H9 (cell line): ENCODE results near the gene KLHL22. TPM values are rescaled to one million over a fixed set of nuclear protein-coding genes. Genes with fewer than 3 reads are reported as not detected.

ENCODE experiments used
- DNase-seq: peaks from one replicate; pipeline ENCODE4 v3.0.0-alpha.2; 2017
- H2AFZ ChIP-seq: one replicate; pipeline ENCODE4 v1.6.1; 2013; ENCODE audit warnings: mild to moderate bottlenecking, low read length, control low read depth, moderate library complexity
- H2AK5ac ChIP-seq: 2 replicates; pipeline ENCODE4 v1.6.1; 2013; ENCODE audit warnings: low read length, control low read depth, mixed read lengths; ENCODE audit not compliant: insufficient read length
- H2BK120ac ChIP-seq: one replicate; pipeline ENCODE4 v1.6.1; 2013; ENCODE audit warnings: low read depth, mild to moderate bottlenecking, low read length, control low read depth, inconsistent platforms; ENCODE audit not compliant: poor library complexity, severe bottlenecking
- H2BK12ac ChIP-seq: 2 replicates; pipeline ENCODE4 v1.6.1; 2013; ENCODE audit warnings: low read length, control low read depth, mixed read lengths, low read depth; ENCODE audit not compliant: insufficient read length
- H2BK15ac ChIP-seq: 2 replicates; pipeline ENCODE4 v1.6.1; 2013; ENCODE audit warnings: low read depth, low read length, control low read depth
- H2BK20ac ChIP-seq: one replicate; pipeline ENCODE4 v1.6.1; 2013; ENCODE audit warnings: low read depth, mild to moderate bottlenecking, low read length, control low read depth, inconsistent platforms; ENCODE audit not compliant: poor library complexity, severe bottlenecking
- H2BK5ac ChIP-seq: 2 replicates; pipeline ENCODE4 v1.6.1; 2013; ENCODE audit warnings: low read length, control low read depth, mixed read lengths; ENCODE audit not compliant: insufficient read length
- H3K14ac ChIP-seq: 2 replicates; pipeline ENCODE4 v1.6.1; 2013; ENCODE audit warnings: low read length, control low read depth; ENCODE audit not compliant: insufficient read depth
- H3K18ac ChIP-seq: 2 replicates; pipeline ENCODE4 v1.6.1; 2013; ENCODE audit warnings: low read depth, mild to moderate bottlenecking, mixed read lengths, low read length, control low read depth; ENCODE audit not compliant: insufficient read length
- H3K23ac ChIP-seq: 2 replicates; pipeline ENCODE4 v1.6.1; 2013; ENCODE audit warnings: low read length, control low read depth, mixed read lengths, low read depth; ENCODE audit not compliant: insufficient read length
- H3K23me2 ChIP-seq: 2 replicates; pipeline ENCODE4 v1.6.1; 2013; ENCODE audit warnings: low read depth, mild to moderate bottlenecking, mixed read lengths, low read length, control low read depth; ENCODE audit not compliant: insufficient read length, poor library complexity, severe bottlenecking
- H3K27ac ChIP-seq: 2 replicates; pipeline ENCODE4 v1.5.1; 2013; ENCODE audit warnings: low read length, control low read depth, mixed read lengths, low read depth; ENCODE audit not compliant: insufficient read length
- H3K27me3 ChIP-seq: 2 replicates; pipeline ENCODE4 v1.6.1; 2013; ENCODE audit warnings: low read length, control low read depth, inconsistent platforms; ENCODE audit not compliant: insufficient read depth
- H3K4ac ChIP-seq: 2 replicates; pipeline ENCODE4 v1.6.1; 2013; ENCODE audit warnings: low read depth, mild to moderate bottlenecking, control low read depth, inconsistent platforms, low read length, moderate library complexity
- H3K4me1 ChIP-seq: 2 replicates; pipeline ENCODE4 v1.6.1; 2013; ENCODE audit warnings: low read length, control low read depth, inconsistent platforms; ENCODE audit not compliant: insufficient read depth
- H3K4me2 ChIP-seq: 2 replicates; pipeline ENCODE4 v1.6.1; 2013; ENCODE audit warnings: low read length, control low read depth, mixed read lengths; ENCODE audit not compliant: insufficient read length, insufficient read depth
- H3K56ac ChIP-seq: 2 replicates; pipeline ENCODE4 v1.6.1; 2013; ENCODE audit warnings: low read depth, mild to moderate bottlenecking, mixed read lengths, low read length, control low read depth; ENCODE audit not compliant: insufficient read length
- H3K79me1 ChIP-seq: 2 replicates; pipeline ENCODE4 v1.6.1; 2013; ENCODE audit warnings: low read depth, mild to moderate bottlenecking, moderate library complexity, low read length, control low read depth, inconsistent platforms; ENCODE audit not compliant: insufficient read depth, poor library complexity, severe bottlenecking
- H3K79me2 ChIP-seq: 2 replicates; pipeline ENCODE4 v1.6.1; 2013; ENCODE audit warnings: low read length, control low read depth, inconsistent platforms; ENCODE audit not compliant: insufficient read depth
- H3K9ac ChIP-seq: 2 replicates; pipeline ENCODE4 v1.6.1; 2013; ENCODE audit warnings: low read length, control low read depth, mixed read lengths; ENCODE audit not compliant: insufficient read length; ENCODE audit errors: extremely low read depth
- H3K9me3 ChIP-seq: one replicate; pipeline ENCODE4 v1.6.1; 2013; ENCODE audit warnings: low read depth, low read length, inconsistent platforms; ENCODE audit not compliant: control insufficient read depth
- H3T11ph ChIP-seq: one replicate; pipeline ENCODE4 v1.6.1; 2013; ENCODE audit warnings: mild to moderate bottlenecking, low read length, control low read depth, inconsistent platforms
- H4K20me1 ChIP-seq: one replicate; pipeline ENCODE4 v1.6.1; 2013; ENCODE audit not compliant: control insufficient read depth, insufficient read length, insufficient read depth
- H4K5ac ChIP-seq: 2 replicates; pipeline ENCODE4 v1.6.1; 2013; ENCODE audit warnings: low read depth, mild to moderate bottlenecking, mixed read lengths, low read length, control low read depth; ENCODE audit not compliant: insufficient read length
- H4K8ac ChIP-seq: replicated peaks from 2 replicates; pipeline ENCODE4 v1.6.1; 2013; ENCODE audit warnings: low read length, control low read depth, mixed read lengths, low read depth; ENCODE audit not compliant: insufficient read length
- H4K91ac ChIP-seq: 2 replicates; pipeline ENCODE4 v1.6.1; 2013; ENCODE audit warnings: low read depth, mild to moderate bottlenecking, moderate library complexity, mixed read lengths, low read length, control low read depth; ENCODE audit not compliant: insufficient read length
- H3K27ac Mint-ChIP-seq, 3 experiments: 2 replicates in 2 of 3; 3 replicates in 1 of 3; pipeline ENCODE4 v1.8.0; 2020 to 2021; ENCODE audit warnings: mixed read lengths in 3 of 3, mild to moderate bottlenecking in 1 of 3, moderate library complexity in 1 of 3
- H3K27me3 Mint-ChIP-seq: 2 replicates; pipeline ENCODE4 v1.8.0; 2021; ENCODE audit warnings: low read depth, mild to moderate bottlenecking, moderate library complexity, mixed read lengths
- H3K36me3 Mint-ChIP-seq, 3 experiments: 2 replicates in 2 of 3; 3 replicates in 1 of 3; pipeline ENCODE4 v1.8.0; 2020 to 2021; ENCODE audit warnings: low read depth in 3 of 3, mixed read lengths in 3 of 3; ENCODE audit not compliant: insufficient read depth in 1 of 3
- H3K4me1 Mint-ChIP-seq, 2 experiments: 2 replicates each; pipeline ENCODE4 v1.8.0; 2020; ENCODE audit warnings: mixed read lengths in 2 of 2
- H3K4me3 Mint-ChIP-seq, 2 experiments: 2 replicates in 1 of 2; 3 replicates in 1 of 2; pipeline ENCODE4 v1.8.0; 2020 to 2021; ENCODE audit warnings: mild to moderate bottlenecking in 2 of 2, mixed read lengths in 2 of 2, moderate library complexity in 1 of 2
- H3K9me3 Mint-ChIP-seq, 2 experiments: 2 replicates in 1 of 2; 3 replicates in 1 of 2; pipeline ENCODE4 v1.8.0; 2020; ENCODE audit warnings: mild to moderate bottlenecking in 2 of 2, mixed read lengths in 2 of 2, moderate library complexity in 1 of 2
- WGBS: extraction: QIAGEN DNeasy Blood & Tissue Kit; methylation state at CpG from one replicate; pipeline ENCODE4 v1.1.7; 2013; ENCODE audit warnings: missing lambda C conversion rate, low lambda C conversion rate, mixed read lengths; ENCODE audit not compliant: insufficient read length; ENCODE audit errors: extremely low coverage; 5-methylcytosine and 5-hydroxymethylcytosine counted together
- total RNA-seq: library from RNA; stranded (reverse); gene quantifications from 2 replicates; pipeline ENCODE4 v1.2.1, GENCODE V29; 2021
- TF ChIP-seq, protein P1 (sequence below): fragments of 200-600 bp; sonication (generic); conservative IDR thresholded peaks from 3 replicates; pipeline ENCODE4 v1.8.0; 2021; ENCODE audit warnings: antibody characterized with exemption, mild to moderate bottlenecking

The KLHL22 gene
- total RNA-seq, 1 experiment from 2014 or later = 11.9 TPM

DNA sequence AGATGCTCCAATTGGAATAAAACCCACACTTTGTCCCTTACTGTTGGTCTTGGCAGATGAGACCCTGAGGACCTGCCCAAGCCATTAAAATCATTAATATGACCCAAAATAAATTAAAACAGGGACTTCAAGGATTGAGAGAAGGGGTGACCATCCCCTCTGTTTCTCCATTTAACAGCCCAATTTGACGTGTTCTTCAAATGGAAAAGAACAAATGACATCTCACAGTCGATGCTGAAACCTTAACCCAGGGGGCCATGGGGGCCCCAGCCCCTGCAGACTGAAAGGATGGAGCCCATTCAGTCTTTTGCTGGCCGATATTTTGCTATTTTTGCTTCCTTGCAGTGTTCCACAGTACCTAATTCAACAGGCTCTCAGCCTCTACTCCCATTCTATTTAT is 81.1 kb downstream of the KLHL22 start:
- no peaks in the 10 kb centered on the region for H3K79me1 ChIP-seq
- no peak overlapping the region for H3K23ac ChIP-seq
- DNase-seq = no peak
- Mint-ChIP-seq H3K36me3 (no peaks in the 10 kb centered on the region), H3K9me3 (no peaks in the 10 kb centered on the region), H3K27ac (no peak overlapping the region), H3K27me3 (peaks cover 14% of the 10 kb centered on the region), H3K4me3 (no peak overlapping the region), H3K4me1 (peaks cover 0 to 7% of the 10 kb centered on the region in 2 experiments; a peak in 1 of 4 replicates)
- H3K14ac ChIP-seq = no peak overlapping the region
- H2BK12ac ChIP-seq = no peak overlapping the region
- no peak overlapping the region for H2BK120ac ChIP-seq
- H3K9me3 ChIP-seq = no peaks in the 10 kb centered on the region
- no CpG with 5 or more reads among the region's 3 CpGs for WGBS
- no peak overlapping the region for H3K4me2 ChIP-seq
- no peak overlapping the region for H3K27ac ChIP-seq
- TF ChIP-seq, protein P1, sequence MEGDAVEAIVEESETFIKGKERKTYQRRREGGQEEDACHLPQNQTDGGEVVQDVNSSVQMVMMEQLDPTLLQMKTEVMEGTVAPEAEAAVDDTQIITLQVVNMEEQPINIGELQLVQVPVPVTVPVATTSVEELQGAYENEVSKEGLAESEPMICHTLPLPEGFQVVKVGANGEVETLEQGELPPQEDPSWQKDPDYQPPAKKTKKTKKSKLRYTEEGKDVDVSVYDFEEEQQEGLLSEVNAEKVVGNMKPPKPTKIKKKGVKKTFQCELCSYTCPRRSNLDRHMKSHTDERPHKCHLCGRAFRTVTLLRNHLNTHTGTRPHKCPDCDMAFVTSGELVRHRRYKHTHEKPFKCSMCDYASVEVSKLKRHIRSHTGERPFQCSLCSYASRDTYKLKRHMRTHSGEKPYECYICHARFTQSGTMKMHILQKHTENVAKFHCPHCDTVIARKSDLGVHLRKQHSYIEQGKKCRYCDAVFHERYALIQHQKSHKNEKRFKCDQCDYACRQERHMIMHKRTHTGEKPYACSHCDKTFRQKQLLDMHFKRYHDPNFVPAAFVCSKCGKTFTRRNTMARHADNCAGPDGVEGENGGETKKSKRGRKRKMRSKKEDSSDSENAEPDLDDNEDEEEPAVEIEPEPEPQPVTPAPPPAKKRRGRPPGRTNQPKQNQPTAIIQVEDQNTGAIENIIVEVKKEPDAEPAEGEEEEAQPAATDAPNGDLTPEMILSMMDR = no peak
- H4K8ac ChIP-seq = no peak overlapping the region
- no peak overlapping the region for H3K56ac ChIP-seq
- peaks cover 4% of the 10 kb centered on the region for H3K23me2 ChIP-seq
- H3T11ph ChIP-seq = no peak overlapping the region
- no peaks in the 10 kb centered on the region for H3K79me2 ChIP-seq
- H2BK20ac ChIP-seq = no peak overlapping the region
- no peak overlapping the region for H4K91ac ChIP-seq
- no peak overlapping the region for H3K18ac ChIP-seq
- H3K4me1 ChIP-seq = no peaks in the 10 kb centered on the region
- H3K9ac ChIP-seq = no peak overlapping the region
- H2BK5ac ChIP-seq = no peak overlapping the region
- H3K27me3 ChIP-seq = no peaks in the 10 kb centered on the region
- H2AFZ ChIP-seq = no peak overlapping the region
- no peak overlapping the region for H3K4ac ChIP-seq
- H2AK5ac ChIP-seq = no peak overlapping the region
- no peak overlapping the region for H2BK15ac ChIP-seq
- no peaks in the 10 kb centered on the region for H4K20me1 ChIP-seq
- no peak overlapping the region for H4K5ac ChIP-seq
